GM18858 (cell line): ENCODE data around the gene UIMC1.

Experiments used
- ATAC-seq: cut with Tn5 transposase; IDR thresholded peaks from one replicate; pipeline ENCODE4 v1.9.1; 2021; ENCODE audit not compliant: unreplicated experiment

The UIMC1 gene

GRCh38 chr5:176955895-176956294 lies 50.7 kb downstream of the UIMC1 start:
- no peak for ATAC-seq

GRCh38 chr5:176954050-176954449 lies 52.5 kb downstream of the UIMC1 start:
- no peak for ATAC-seq

- ATAC-seq, result no peak
Measured at GRCh38 chr5:176952531-176953193, 53.9 kb downstream of the UIMC1 start.

GRCh38 chr5:176948458-176948857 lies 58.1 kb downstream of the UIMC1 start:
- ATAC-seq, result no peak

GRCh38 chr5:176947847-176948246 lies 58.7 kb downstream of the UIMC1 start:
- no peak for ATAC-seq

DNA sequence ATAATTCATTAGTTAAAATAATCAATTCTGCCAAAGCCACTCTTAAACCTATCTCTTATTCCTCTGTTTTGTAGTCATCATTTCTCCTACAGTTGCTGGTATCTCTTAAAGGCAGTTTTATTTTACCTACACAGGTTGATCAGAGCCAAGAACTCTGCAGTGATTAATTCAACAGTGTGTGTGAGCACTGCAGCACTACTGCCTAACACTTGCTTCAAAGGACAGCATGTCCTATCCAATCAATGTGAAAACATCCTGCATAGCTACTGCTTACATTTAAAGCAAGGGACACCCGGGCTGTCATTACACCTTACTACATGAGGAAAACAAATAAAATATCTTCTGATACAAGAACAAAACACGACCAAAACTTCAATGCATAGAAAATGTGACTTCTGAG lies 62.3 kb downstream of the UIMC1 start:
- ATAC-seq, result no peak

GRCh38 chr5:176943816-176944215 lies 62.8 kb downstream of the UIMC1 start:
- no peak for ATAC-seq

DNA sequence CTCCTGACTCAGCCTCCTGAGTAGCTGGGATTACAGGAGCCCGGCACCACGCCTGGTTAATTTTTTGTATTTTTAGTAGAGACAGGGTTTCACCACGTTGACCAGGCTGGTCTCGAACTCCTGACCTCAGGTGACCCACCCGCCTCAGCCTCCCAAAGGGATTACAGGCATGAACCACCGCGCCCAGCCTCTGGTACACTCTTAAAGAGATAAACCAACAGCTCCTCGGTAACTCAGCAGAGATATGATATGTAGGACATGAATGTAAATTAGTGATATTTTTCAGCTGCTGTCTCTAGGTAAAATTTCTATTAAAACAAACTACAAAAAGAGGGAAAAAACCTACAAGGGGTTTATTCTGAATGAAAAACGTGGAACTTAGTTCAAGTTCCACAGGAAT lies 64.6 kb downstream of the UIMC1 start:
- ATAC-seq, result no peak

DNA sequence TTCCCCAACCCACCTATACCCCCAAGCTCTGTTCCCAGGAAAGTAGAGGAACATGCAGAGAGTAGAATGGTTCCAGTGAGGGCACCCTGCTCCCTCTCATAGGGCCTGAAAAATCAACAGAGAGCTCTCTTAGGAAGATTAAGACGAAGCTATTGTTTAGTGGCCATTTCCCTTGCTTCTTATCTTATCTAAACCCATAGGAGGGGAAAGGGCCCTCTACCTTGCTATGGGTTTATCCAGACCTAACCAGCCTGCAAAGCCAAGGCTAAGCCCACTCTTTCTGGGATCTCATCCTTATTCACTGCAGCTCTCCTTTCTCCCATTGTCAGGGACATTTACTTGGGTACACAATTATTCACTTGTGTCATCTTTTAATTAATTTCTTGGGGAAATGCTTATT lies 68.1 kb downstream of the UIMC1 start:
- no peak for ATAC-seq

DNA sequence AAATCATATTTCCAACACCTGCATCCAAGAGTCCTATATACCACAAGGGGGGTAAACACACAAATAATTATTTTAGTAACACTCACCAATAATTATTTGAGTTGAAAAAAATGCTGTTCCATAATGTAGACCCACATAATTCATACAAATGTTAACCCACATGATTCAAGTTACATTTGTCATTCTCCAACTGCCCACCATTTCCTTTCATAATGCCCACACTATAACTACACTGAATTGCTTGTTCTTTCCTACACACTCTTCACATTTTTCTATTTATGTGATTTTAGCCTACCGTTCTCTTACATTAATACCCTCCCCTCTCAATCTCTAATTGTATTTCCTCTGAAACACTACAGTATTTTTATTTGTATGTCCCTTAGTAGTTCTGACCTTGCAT lies 71.6 kb downstream of the UIMC1 start:
- ATAC-seq, result no peak

- ATAC-seq, result no peak
Measured at GRCh38 chr5:176934309-176934930, 72.2 kb downstream of the UIMC1 start.

GRCh38 chr5:176929654-176930053 lies 76.9 kb downstream of the UIMC1 start:
- ATAC-seq, result no peak

- no peak for ATAC-seq
Measured at GRCh38 chr5:176927562-176927961, 79.0 kb downstream of the UIMC1 start.

DNA sequence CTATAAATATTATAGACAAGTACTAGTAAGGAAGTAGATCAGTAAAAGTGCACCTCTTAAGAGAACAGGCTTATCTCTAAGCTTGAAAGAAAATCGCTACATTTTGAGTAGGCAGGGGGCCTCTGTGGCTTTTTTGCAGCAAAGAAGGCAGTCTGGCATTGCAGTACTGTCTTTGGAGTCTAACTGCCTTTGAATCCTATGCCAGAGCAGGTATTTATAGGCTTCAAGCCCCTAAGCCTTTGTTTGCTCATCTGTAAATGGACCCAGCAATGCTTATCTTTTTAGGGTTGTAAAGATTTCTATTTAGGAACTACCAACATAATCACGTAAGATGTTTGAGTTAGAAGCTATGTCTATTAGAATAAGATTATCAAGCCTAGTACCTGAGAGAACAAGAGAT lies 83.8 kb downstream of the UIMC1 start:
- ATAC-seq, result no peak

GRCh38 chr5:176921714-176922113 lies 84.9 kb downstream of the UIMC1 start:
- ATAC-seq, result no peak

DNA sequence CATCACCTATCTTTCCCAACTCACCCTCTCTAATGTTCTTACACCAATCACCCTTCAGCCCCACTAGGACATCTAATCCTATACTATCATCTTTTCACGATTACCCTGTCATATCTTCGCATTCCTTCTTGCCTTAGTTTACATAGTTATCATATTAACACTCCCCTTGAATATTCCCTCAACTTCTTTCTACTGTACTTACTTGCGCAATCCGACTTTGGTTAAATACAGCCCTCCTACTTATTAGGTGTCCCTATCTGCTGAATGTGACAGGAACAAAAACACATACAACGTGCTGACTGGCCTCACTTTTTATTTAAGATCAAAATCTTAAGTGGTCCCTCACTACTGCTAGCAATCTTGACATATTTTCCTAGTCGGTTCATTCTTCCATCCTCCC lies 88.0 kb downstream of the UIMC1 start:
- no peak for ATAC-seq

- ATAC-seq, result no peak
Measured at GRCh38 chr5:176916337-176916736, 90.2 kb downstream of the UIMC1 start.

- ATAC-seq, result no peak
Measured at GRCh38 chr5:176915906-176916305, 90.7 kb downstream of the UIMC1 start.

- no peak for ATAC-seq
Measured at GRCh38 chr5:176912115-176912514, 94.5 kb downstream of the UIMC1 start.

- ATAC-seq, result no peak
Measured at GRCh38 chr5:176908675-176909368, 97.8 kb downstream of the UIMC1 start.

- no peak for ATAC-seq
Measured at GRCh38 chr5:176906796-176907195, 99.8 kb downstream of the UIMC1 start.

DNA sequence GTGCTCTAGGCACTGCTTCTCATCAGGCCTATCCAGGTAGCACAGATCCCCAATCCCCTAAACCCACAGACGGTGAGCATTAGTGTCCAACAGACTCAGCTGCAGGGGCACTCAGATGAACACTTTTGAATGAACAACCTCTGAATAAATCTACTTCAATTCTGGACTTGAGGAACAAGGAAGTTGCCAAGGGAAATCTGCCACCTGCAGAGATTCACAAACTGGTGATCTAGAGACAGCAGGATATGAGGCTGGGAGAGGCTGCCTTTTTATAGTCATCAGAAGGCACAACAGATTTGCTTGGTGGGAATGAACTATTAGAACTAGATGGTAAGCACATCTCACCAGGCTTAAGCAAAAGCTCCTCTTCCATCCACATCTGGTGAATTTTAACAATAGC lies 100.5 kb downstream of the UIMC1 start:
- no peak for ATAC-seq
